ENCODE data around the gene CCDC12.

The CCDC12 gene

DNA sequence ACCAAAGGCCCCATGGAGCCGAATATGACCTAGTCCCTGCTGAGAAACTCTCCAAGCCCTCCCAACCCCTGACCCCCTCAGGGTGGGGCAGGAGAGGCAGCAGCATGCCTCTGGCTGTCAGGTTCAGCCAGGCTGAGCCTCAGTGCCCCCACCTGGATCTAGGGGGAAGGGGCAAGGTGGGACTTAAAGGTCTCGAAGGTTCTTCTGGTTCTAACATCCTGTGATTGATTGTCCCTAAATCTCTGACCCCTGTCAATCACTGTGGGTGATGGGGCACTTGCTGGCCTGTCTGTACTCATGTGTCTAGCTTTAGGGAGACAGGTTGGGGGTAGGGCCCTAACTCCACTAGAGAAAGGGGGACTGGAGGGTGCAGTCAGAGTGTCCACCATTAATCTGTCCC is 16.7 kb upstream of the CCDC12 start:
- H3K4me1 ChIP-seq (ENCODE audit: control insufficient read depth, insufficient read depth, low read depth, low read length) = peaks cover 10% of the 10 kb centered on the region
- no peaks in the 10 kb centered on the region for H3K79me1 ChIP-seq (replicated peaks; ENCODE audit: low read length, poor library complexity, severe bottlenecking)
- H4K8ac ChIP-seq (ENCODE audit: low read length) = no peak overlapping the region
- no peak overlapping the region for H2AFZ ChIP-seq (ENCODE audit: low read depth, low read length)
- no peak overlapping the region for H3K4me2 ChIP-seq (ENCODE audit: low read length, poor library complexity, severe bottlenecking)
- H2BK120ac ChIP-seq (ENCODE audit: low read depth, low read length) = no peak overlapping the region
- H2BK12ac ChIP-seq (ENCODE audit: low read length in 2 of 2) = no peak overlapping the region
- no peak overlapping the region for H4K91ac ChIP-seq (ENCODE audit: low read length)
- H2AK5ac ChIP-seq (ENCODE audit: low read length, severe bottlenecking) = no peak overlapping the region
- no peak overlapping the region for H3K4me3 ChIP-seq (ENCODE audit: insufficient read depth in 1 of 2, low read depth in 1 of 2, low read length in 2 of 2)
- no peak overlapping the region for H3K14ac ChIP-seq (ENCODE audit: low read length in 2 of 2)
- peaks cover 0 to 34% of the 10 kb centered on the region in 2 experiments for H3K36me3 ChIP-seq (ENCODE audit: control insufficient read depth in 1 of 2, insufficient read depth in 2 of 2, low read depth in 1 of 2, low read length in 2 of 2)
- no peak overlapping the region for H3K9ac ChIP-seq (ENCODE audit: low read length)
- H3K4ac ChIP-seq (ENCODE audit: low read depth in 1 of 2, low read length in 2 of 2) = no peak overlapping the region
- 50% methylated on average over 1 of the region's 2 CpGs for WGBS
- H3K23ac ChIP-seq (ENCODE audit: low read length in 2 of 2) = no peak overlapping the region
- H3K27ac ChIP-seq (ENCODE audit: low read length, poor library complexity, severe bottlenecking) = no peak overlapping the region
- DNase-seq = no peak
- no peak overlapping the region for H2BK5ac ChIP-seq (ENCODE audit: low read depth, low read length, poor library complexity, severe bottlenecking)
- H3K18ac ChIP-seq (ENCODE audit: low read depth in 1 of 2, low read length in 2 of 2) = no peak overlapping the region
- H3K9me3 ChIP-seq (ENCODE audit: control insufficient read depth, low read length) = no peaks in the 10 kb centered on the region
- no peaks in the 10 kb centered on the region for H3K27me3 ChIP-seq (ENCODE audit: control insufficient read depth in 1 of 2, insufficient read depth in 1 of 2, low read length in 2 of 2)
- H2BK15ac ChIP-seq (ENCODE audit: low read depth, poor library complexity, severe bottlenecking) = no peak overlapping the region

DNA sequence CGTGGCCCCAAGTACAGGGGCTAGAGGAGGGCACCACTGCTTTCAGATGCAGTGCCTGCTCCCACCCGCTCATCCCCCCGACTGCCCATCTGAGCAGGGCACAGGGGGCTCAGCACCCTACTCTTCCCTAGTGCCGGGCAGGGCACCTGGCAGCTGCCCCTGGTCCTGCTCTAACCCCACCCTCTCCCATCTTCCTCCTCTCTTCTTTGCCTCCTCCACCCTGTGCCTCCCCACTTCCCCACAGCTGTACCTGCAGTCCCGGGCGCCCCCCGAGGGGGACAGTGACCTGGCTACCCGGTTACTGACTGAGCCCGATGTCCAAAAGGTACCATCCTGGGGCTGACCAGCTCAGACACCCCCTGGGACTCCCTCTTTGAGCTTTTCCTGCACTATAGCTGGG is 15.7 kb upstream of the CCDC12 start:
- Histone ChIP-seq H2BK12ac (ENCODE audit: low read length in 2 of 2) (no peak overlapping the region), H3K9ac (ENCODE audit: low read length) (no peak overlapping the region), H3K27ac (ENCODE audit: low read length, poor library complexity, severe bottlenecking) (no peak overlapping the region), H4K8ac (ENCODE audit: low read length) (no peak overlapping the region), H3K18ac (ENCODE audit: low read depth in 1 of 2, low read length in 2 of 2) (no peak overlapping the region), H2BK15ac (ENCODE audit: low read depth, poor library complexity, severe bottlenecking) (no peak overlapping the region), H2AFZ (ENCODE audit: low read depth, low read length) (no peak overlapping the region), H3K79me1 (replicated peaks; ENCODE audit: low read length, poor library complexity, severe bottlenecking) (no peaks in the 10 kb centered on the region), H3K27me3 (ENCODE audit: control insufficient read depth in 1 of 2, insufficient read depth in 1 of 2, low read length in 2 of 2) (no peaks in the 10 kb centered on the region), H2BK120ac (ENCODE audit: low read depth, low read length) (no peak overlapping the region), H3K36me3 (ENCODE audit: control insufficient read depth in 1 of 2, insufficient read depth in 2 of 2, low read depth in 1 of 2, low read length in 2 of 2) (peaks cover 0 to 34% of the 10 kb centered on the region in 2 experiments), H3K4me3 (ENCODE audit: insufficient read depth in 1 of 2, low read depth in 1 of 2, low read length in 2 of 2) (no peak overlapping the region), H2AK5ac (ENCODE audit: low read length, severe bottlenecking) (no peak overlapping the region), H3K4me1 (ENCODE audit: control insufficient read depth, insufficient read depth, low read depth, low read length) (peaks cover 12% of the 10 kb centered on the region), H3K4ac (ENCODE audit: low read depth in 1 of 2, low read length in 2 of 2) (no peak overlapping the region), H3K23ac (ENCODE audit: low read length in 2 of 2) (no peak overlapping the region), H3K4me2 (ENCODE audit: low read length, poor library complexity, severe bottlenecking) (no peak overlapping the region), H3K9me3 (ENCODE audit: control insufficient read depth, low read length) (no peaks in the 10 kb centered on the region), H3K14ac (ENCODE audit: low read length in 2 of 2) (no peak overlapping the region), H4K91ac (ENCODE audit: low read length) (no peak overlapping the region), H2BK5ac (ENCODE audit: low read depth, low read length, poor library complexity, severe bottlenecking) (no peak overlapping the region)
- no peak for DNase-seq
- 90% methylated on average over 9 of the region's 9 CpGs for WGBS

DNA sequence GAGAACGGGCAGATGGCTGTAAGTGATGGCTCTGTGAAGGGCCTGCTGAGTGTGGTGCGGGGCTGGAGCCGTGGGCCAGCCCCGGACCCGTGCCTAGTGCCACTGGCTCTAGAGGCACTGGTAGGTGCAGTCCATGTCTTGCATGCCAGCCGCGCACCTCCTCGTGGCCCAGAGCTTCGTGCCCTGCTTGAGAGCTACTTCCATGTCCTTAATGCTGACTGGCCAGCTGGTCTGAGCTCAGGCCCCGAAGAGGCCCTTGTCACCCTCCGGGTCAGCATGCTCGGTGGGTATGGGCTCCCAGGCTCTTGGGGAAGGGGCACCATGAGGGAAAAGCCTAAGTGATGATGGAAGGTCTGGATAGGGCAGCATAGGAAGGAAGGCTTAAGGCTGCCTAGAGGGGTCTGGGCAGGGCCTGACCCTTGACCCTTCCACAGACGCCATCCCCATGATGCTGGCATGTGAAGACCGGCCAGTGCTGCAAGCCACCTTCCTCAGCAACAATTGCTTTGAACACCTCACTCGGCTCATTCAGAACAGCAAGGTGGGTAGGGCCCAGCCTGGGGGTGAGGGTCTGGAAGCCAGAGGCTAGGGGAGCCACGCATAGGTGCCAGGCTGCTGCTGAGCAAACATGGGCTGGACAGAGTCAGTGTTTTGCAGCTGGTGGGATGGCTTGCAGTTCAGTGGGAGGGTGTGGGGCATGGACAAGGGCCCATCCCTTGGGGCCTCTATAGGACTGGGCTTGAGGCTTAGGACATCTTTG is 15.0 kb upstream of the CCDC12 start:
- Histone ChIP-seq H3K18ac (ENCODE audit: low read depth in 1 of 2, low read length in 2 of 2) (no peak overlapping the region), H3K36me3 (ENCODE audit: control insufficient read depth in 1 of 2, insufficient read depth in 2 of 2, low read depth in 1 of 2, low read length in 2 of 2) (peaks cover 0 to 34% of the 10 kb centered on the region in 2 experiments), H3K4me3 (ENCODE audit: insufficient read depth in 1 of 2, low read depth in 1 of 2, low read length in 2 of 2) (no peak overlapping the region), H2BK15ac (ENCODE audit: low read depth, poor library complexity, severe bottlenecking) (no peak overlapping the region), H3K9ac (ENCODE audit: low read length) (no peak overlapping the region), H2AFZ (ENCODE audit: low read depth, low read length) (no peak overlapping the region), H3K4ac (ENCODE audit: low read depth in 1 of 2, low read length in 2 of 2) (no peak overlapping the region), H3K23ac (ENCODE audit: low read length in 2 of 2) (no peak overlapping the region), H2BK12ac (ENCODE audit: low read length in 2 of 2) (no peak overlapping the region), H2BK5ac (ENCODE audit: low read depth, low read length, poor library complexity, severe bottlenecking) (no peak overlapping the region), H4K91ac (ENCODE audit: low read length) (no peak overlapping the region), H3K27ac (ENCODE audit: low read length, poor library complexity, severe bottlenecking) (no peak overlapping the region), H3K4me1 (ENCODE audit: control insufficient read depth, insufficient read depth, low read depth, low read length) (peaks cover 6% of the 10 kb centered on the region), H2BK120ac (ENCODE audit: low read depth, low read length) (no peak overlapping the region), H3K14ac (ENCODE audit: low read length in 2 of 2) (no peak overlapping the region), H3K4me2 (ENCODE audit: low read length, poor library complexity, severe bottlenecking) (no peak overlapping the region), H3K27me3 (ENCODE audit: control insufficient read depth in 1 of 2, insufficient read depth in 1 of 2, low read length in 2 of 2) (no peaks in the 10 kb centered on the region), H2AK5ac (ENCODE audit: low read length, severe bottlenecking) (no peak overlapping the region), H3K79me1 (replicated peaks; ENCODE audit: low read length, poor library complexity, severe bottlenecking) (no peaks in the 10 kb centered on the region), H4K8ac (ENCODE audit: low read length) (no peak overlapping the region), H3K9me3 (ENCODE audit: control insufficient read depth, low read length) (no peaks in the 10 kb centered on the region)
- WGBS = 94% methylated on average over 16 of the region's 16 CpGs
- DNase-seq = no peak

DNA sequence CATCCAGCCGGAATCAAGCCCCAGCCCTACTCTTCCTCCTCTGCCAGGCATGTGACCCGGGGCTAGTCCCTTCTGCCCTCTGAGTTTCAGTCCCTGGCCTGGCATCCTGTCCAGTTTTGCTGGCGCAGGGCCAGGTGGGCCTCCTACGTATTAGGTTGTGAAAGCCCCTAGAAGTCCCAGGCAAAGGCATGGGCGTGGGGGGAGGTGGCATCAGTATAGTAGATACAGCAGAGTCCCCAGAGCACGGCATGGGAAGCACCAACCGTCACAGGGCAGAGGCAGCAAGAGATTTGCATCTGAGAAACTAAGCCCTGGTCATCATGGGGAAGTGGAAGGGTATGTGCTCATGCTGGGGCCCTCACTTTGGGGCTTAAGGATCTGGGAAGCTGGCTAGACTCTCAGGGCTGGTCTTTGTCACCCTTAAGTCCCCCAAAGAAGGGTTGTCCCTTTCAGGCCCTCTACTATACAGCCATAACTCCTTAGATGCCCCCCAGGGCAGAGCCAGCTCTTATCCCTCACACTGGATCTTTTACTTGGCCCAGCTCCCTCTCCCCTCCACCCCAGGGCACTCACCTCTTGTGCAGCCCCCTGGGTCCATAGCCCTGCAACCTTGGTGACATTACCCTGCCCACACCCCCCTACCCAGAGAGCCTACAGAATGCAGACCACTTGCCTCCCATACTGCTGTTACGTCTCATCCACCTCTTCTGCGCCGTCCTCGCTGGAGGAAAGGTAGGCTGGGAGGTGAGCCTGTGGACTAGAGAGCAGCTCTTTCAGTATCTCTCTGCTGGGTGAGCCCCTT is 14.2 kb upstream of the CCDC12 start:
- Histone ChIP-seq H3K23ac (ENCODE audit: low read length in 2 of 2) (no peak overlapping the region), H3K4me3 (ENCODE audit: insufficient read depth in 1 of 2, low read depth in 1 of 2, low read length in 2 of 2) (no peak overlapping the region)
- 92% methylated on average over 7 of the region's 11 CpGs for WGBS

More for the DNA sequence above, 14.2 kb upstream of the CCDC12 start:
- Histone ChIP-seq H4K91ac (ENCODE audit: low read length) (no peak overlapping the region), H2BK15ac (ENCODE audit: low read depth, poor library complexity, severe bottlenecking) (no peak overlapping the region), H3K4me1 (ENCODE audit: control insufficient read depth, insufficient read depth, low read depth, low read length) (peaks cover 6% of the 10 kb centered on the region), H2BK120ac (ENCODE audit: low read depth, low read length) (no peak overlapping the region), H3K27ac (ENCODE audit: low read length, poor library complexity, severe bottlenecking) (no peak overlapping the region), H3K4ac (ENCODE audit: low read depth in 1 of 2, low read length in 2 of 2) (no peak overlapping the region), H2BK5ac (ENCODE audit: low read depth, low read length, poor library complexity, severe bottlenecking) (no peak overlapping the region), H3K14ac (ENCODE audit: low read length in 2 of 2) (no peak overlapping the region), H4K8ac (ENCODE audit: low read length) (no peak overlapping the region), H3K79me1 (replicated peaks; ENCODE audit: low read length, poor library complexity, severe bottlenecking) (no peaks in the 10 kb centered on the region), H2AFZ (ENCODE audit: low read depth, low read length) (no peak overlapping the region), H2AK5ac (ENCODE audit: low read length, severe bottlenecking) (no peak overlapping the region), H3K36me3 (ENCODE audit: control insufficient read depth in 1 of 2, insufficient read depth in 2 of 2, low read depth in 1 of 2, low read length in 2 of 2) (peaks cover 0 to 35% of the 10 kb centered on the region in 2 experiments), H3K9me3 (ENCODE audit: control insufficient read depth, low read length) (no peaks in the 10 kb centered on the region), H3K18ac (ENCODE audit: low read depth in 1 of 2, low read length in 2 of 2) (no peak overlapping the region), H2BK12ac (ENCODE audit: low read length in 2 of 2) (no peak overlapping the region), H3K27me3 (ENCODE audit: control insufficient read depth in 1 of 2, insufficient read depth in 1 of 2, low read length in 2 of 2) (no peaks in the 10 kb centered on the region), H3K9ac (ENCODE audit: low read length) (no peak overlapping the region), H3K4me2 (ENCODE audit: low read length, poor library complexity, severe bottlenecking) (no peak overlapping the region)
- DNase-seq = no peak
